ENCODE measurements around the gene DMTF1. TPM values are rescaled to one million over a fixed set of nuclear protein-coding genes. Genes with fewer than 3 reads are reported as not detected.

Gene DMTF1
- total and polyA plus RNA-seq, 2 of the 8 experiments (the other 6 are each of a cell fraction or from before 2014, with no cell fraction given), result 86.0 to 115 TPM

- Histone ChIP-seq H3K27ac (ENCODE audit: low read depth, low read length) (no peak overlapping the region), H3K18ac (ENCODE audit: extremely low read depth, low read length) (no peak overlapping the region), H2AK5ac (ENCODE audit: low read depth, low read length) (no peak overlapping the region), H3K4me3 (ENCODE audit: extremely low read depth in 1 of 4, insufficient read depth in 2 of 4, low read depth in 3 of 4, low read length in 4 of 4) (no peak overlapping the region), H3K9ac (replicated peaks in 1 of 4; ENCODE audit: extremely low read depth in 1 of 4, low read depth in 3 of 4, low read length in 3 of 4) (no peak overlapping the region), H3K4me1 (replicated peaks in 1 of 4; ENCODE audit: control insufficient read depth in 3 of 4, insufficient read depth in 4 of 4, low read length in 3 of 4) (peaks cover 0 to 7% (median 0%) of the 10 kb centered on the region in 4 experiments; a peak in 1 of 7 replicates), H4K91ac (replicated peaks; ENCODE audit: insufficient read length, low read length) (no peak overlapping the region), H2AFZ (ENCODE audit: low read length) (no peak overlapping the region), H3K27me3 (replicated peaks in 1 of 4; ENCODE audit: control insufficient read depth in 3 of 4, extremely low read depth in 1 of 4, insufficient read depth in 3 of 4, low read length in 3 of 4) (no peaks in the 10 kb centered on the region), H3K9me3 (ENCODE audit: insufficient read depth in 2 of 2, low read depth in 1 of 2, low read length in 1 of 2) (no peaks in the 10 kb centered on the region), H2BK15ac (ENCODE audit: low read length) (no peak overlapping the region), H3K4me2 (ENCODE audit: insufficient read depth in 1 of 2, low read depth in 2 of 2, low read length in 2 of 2) (no peak overlapping the region), H3K4ac (replicated peaks; ENCODE audit: insufficient read length, low read depth, low read length) (no peak overlapping the region), H4K5ac (ENCODE audit: insufficient read length, low read depth, low read length) (no peak overlapping the region), H3K79me2 (ENCODE audit: control insufficient read depth in 1 of 2, insufficient read depth in 2 of 2, low read length in 2 of 2) (peaks cover 0 to 71% of the 10 kb centered on the region in 2 experiments; a peak in 3 of 4 replicates), H2BK120ac (replicated peaks; ENCODE audit: low read depth, low read length) (no peak overlapping the region), H3K56ac (replicated peaks; ENCODE audit: insufficient read length, low read depth, low read length) (no peak overlapping the region), H3K23ac (ENCODE audit: insufficient read length) (no peak overlapping the region), H3K14ac (ENCODE audit: insufficient read length) (no peak overlapping the region), H4K20me1 (replicated peaks in 1 of 2; ENCODE audit: control insufficient read depth in 1 of 2, insufficient read depth in 2 of 2, low read length in 2 of 2) (peaks cover 3% of the 10 kb centered on the region in 2 experiments), H3K23me2 (ENCODE audit: low read depth, low read length) (no peaks in the 10 kb centered on the region; the same call in 1 of the 2 replicates), H2BK5ac (ENCODE audit: low read depth, low read length) (no peak overlapping the region), H3K79me1 (ENCODE audit: low read depth, low read length) (peaks cover 12% of the 10 kb centered on the region; the same call in 1 of the 2 replicates), H2BK12ac (ENCODE audit: low read depth, low read length) (no peak overlapping the region), H2BK20ac (ENCODE audit: low read length) (no peak overlapping the region), H4K8ac (ENCODE audit: extremely low read depth, insufficient read depth, low read length) (no peak overlapping the region), H3K36me3 (ENCODE audit: control insufficient read depth in 2 of 4, insufficient read depth in 4 of 4, low read length in 3 of 4) (peaks cover 0 to 10% (median 5%) of the 10 kb centered on the region in 4 experiments; a peak in 4 of 8 replicates)
- DNase-seq (ENCODE audit: low read depth in 1 of 2, low spot score in 2 of 2) (no peak), FAIRE-seq (no peak)
- ChIA-PET POLR2A (ENCODE audit: partially characterized antibody) (interaction anchor here (1.2 to 3.0 kb wide), 4 partner anchors 11 to 40 kb away, joined by 3 to 12 read pairs (median 6); no protein-coding TSS in a partner anchor), CTCF (ENCODE audit: partially characterized antibody) (interaction anchor here (0.9 to 1.7 kb wide), 7 partner anchors 10 to 296 kb away, joined by 3 to 5 read pairs (median 4); no protein-coding TSS in a partner anchor)
- 95% methylated on average over 1 of the region's 1 CpG; no CpG with 5 or more reads in 1 of the 2 experiments for WGBS, 2 experiments (ENCODE audit: extremely low coverage in 1 of 2, insufficient coverage in 1 of 2, insufficient read length in 1 of 2, insufficient replicate concordance in 2 of 2, low coverage in 1 of 2, low lambda C conversion rate in 2 of 2, missing lambda C conversion rate in 1 of 2)
- TF ChIP-seq EGR1 (IDR thresholded peaks at IDR 0.05; ENCODE audit: borderline replicate concordance, low read depth, low read length) (no peak), CTBP2 (IDR thresholded peaks at IDR 0.05; ENCODE audit: borderline replicate concordance, insufficient read depth, insufficient read length, low read length) (no peak), SUZ12 (IDR thresholded peaks at IDR 0.05; ENCODE audit: low read length) (no peak), SIX5 (IDR thresholded peaks at IDR 0.05; ENCODE audit: low read depth, low read length) (no peak), TAF1 (IDR thresholded peaks at IDR 0.05; ENCODE audit: low read depth, low read length) (no peak), BCL11A (IDR thresholded peaks at IDR 0.05; ENCODE audit: low read depth in 2 of 2, low read length in 2 of 2) (no peak), USF2 (IDR thresholded peaks at IDR 0.05; ENCODE audit: low read length) (no peak), MAX (IDR thresholded peaks at IDR 0.05) (no peak), KDM4A (IDR thresholded peaks at IDR 0.05; ENCODE audit: low read depth, low read length, severe bottlenecking) (no peak), NANOG (IDR thresholded peaks at IDR 0.05; ENCODE audit: insufficient read depth, low read depth, low read length, poor library complexity, severe bottlenecking) (no peak), RNF2 (IDR thresholded peaks at IDR 0.05; ENCODE audit: borderline replicate concordance, low read depth, low read length, missing control alignments, poor library complexity, severe bottlenecking) (no peak)
Observed at GRCh38 chr7:87213252-87213651, 61.0 kb downstream of the DMTF1 start.
